ENCODE data around the gene RNF208. TPM values are rescaled to one million over a fixed set of nuclear protein-coding genes. Genes with fewer than 3 reads are reported as not detected.
"Not testable (repeated sequence)": the region's sequence is repeated elsewhere in the genome, so short reads cannot be mapped to it uniquely, and the experiment has no call there.

RNF208 gene
- total RNA-seq, 4 donors from 2014 or later, result 2.8 to 7.5 (median 5.2) TPM

DNA sequence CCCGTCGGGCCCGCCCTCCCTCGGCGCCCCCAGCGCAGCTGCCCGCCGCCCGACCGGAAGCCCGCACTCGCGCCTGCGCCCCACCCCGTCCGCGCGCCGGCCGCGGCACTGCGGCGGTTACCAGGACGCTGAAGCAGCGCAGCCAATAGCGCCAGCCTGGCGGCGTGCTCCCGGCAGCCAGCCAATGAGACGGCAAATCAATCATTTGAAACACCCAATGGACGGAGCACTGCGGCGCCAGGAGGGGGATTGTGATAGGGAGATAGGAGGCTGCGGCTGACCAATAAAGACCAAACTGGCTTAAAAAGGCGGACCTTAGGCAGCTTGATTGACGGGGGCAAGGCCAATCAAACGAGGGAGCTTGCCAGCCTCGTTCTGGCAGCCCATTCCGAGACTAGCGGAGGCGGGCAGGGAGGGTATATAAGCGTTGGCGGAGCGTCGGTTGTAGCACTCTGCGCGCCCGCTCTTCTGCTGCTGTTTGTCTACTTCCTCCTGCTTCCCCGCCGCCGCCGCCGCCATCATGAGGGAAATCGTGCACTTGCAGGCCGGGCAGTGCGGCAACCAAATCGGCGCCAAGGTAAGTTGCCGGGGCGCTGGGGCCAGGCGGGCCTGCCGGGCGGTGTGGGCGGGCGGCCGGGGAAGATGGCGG, 18.9 kb upstream of the RNF208 start, which contains the start of gene TUBB4B:
TSS of gene TUBB4B (plus strand) at position 447 of the 649 bp plus-strand sequence. CDS start at position 521, 74 bp downstream.
- H3K36me3 ChIP-seq, result peaks cover 15% of the 10 kb centered on the region
- TF ChIP-seq POLR2A (IDR thresholded peaks at IDR 0.05), result peak; percentile 100
- TF ChIP-seq EP300 (IDR thresholded peaks at IDR 0.05), result no peak
- TF ChIP-seq POLR2AphosphoS5 (IDR thresholded peaks at IDR 0.05), result peak; percentile 96 to 100 (median 100)
- TF ChIP-seq, protein P1, sequence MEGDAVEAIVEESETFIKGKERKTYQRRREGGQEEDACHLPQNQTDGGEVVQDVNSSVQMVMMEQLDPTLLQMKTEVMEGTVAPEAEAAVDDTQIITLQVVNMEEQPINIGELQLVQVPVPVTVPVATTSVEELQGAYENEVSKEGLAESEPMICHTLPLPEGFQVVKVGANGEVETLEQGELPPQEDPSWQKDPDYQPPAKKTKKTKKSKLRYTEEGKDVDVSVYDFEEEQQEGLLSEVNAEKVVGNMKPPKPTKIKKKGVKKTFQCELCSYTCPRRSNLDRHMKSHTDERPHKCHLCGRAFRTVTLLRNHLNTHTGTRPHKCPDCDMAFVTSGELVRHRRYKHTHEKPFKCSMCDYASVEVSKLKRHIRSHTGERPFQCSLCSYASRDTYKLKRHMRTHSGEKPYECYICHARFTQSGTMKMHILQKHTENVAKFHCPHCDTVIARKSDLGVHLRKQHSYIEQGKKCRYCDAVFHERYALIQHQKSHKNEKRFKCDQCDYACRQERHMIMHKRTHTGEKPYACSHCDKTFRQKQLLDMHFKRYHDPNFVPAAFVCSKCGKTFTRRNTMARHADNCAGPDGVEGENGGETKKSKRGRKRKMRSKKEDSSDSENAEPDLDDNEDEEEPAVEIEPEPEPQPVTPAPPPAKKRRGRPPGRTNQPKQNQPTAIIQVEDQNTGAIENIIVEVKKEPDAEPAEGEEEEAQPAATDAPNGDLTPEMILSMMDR (IDR thresholded peaks at IDR 0.05), result peak in 1 of 2 donors; percentile 4
- peak; percentile 99 to 100 for DNase-seq (ENCODE audit: low spot score in 2 of 2)
- H3K4me3 ChIP-seq, result peak within 1 kb of the TSS; percentile 88
- WGBS, result 0% methylated on average over 1 of the region's 67 CpGs
- H3K27ac ChIP-seq, result peak within 1 kb of the TSS; percentile 96
- H3K27me3 ChIP-seq, result peaks cover under 1% of the 10 kb centered on the region
- H3K4me1 ChIP-seq, result peaks cover 83% of the 10 kb centered on the region
- no peaks in the 10 kb centered on the region for H3K9me3 ChIP-seq

DNA sequence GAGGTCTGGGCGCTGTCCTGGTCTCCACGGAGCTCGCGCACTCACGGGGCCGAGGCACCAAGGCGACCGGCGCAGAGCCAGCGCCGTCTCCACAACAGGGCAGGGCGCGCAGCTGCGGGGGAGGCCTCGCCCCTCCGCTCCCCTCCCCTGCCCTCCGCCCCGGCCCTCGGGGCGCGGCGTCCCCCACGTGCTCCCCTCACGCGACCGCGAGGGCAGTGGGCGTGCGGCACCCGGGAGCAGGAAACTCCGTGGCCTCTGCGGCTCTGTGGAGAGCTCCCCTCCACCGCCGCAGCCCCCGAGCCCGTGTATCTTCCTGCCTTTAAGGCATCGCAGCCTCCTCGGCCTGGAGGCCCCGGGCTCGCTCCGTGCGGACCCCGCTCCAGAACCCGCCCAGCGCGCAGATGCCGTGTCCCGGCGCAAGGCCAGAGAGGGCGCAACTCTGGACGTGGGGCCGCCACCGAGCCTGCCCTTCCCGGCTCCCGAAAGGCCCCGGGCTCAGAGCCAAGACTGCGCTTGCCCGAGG, 18.3 kb upstream of the RNF208 start:
- Histone ChIP-seq H3K27me3 (peaks cover 7% of the 10 kb centered on the region), H3K27ac (peak overlapping the region; percentile 96), H3K4me3 (peak overlapping the region; percentile 88), H3K4me1 (peaks cover 80% of the 10 kb centered on the region), H3K36me3 (peaks cover 15% of the 10 kb centered on the region), H3K9me3 (no peaks in the 10 kb centered on the region)
- peak in 1 of 2 donors; percentile 28 for TF ChIP-seq POLR2A (IDR thresholded peaks at IDR 0.05)
- TF ChIP-seq, protein P1 (IDR thresholded peaks at IDR 0.05), result no peak
- peak; percentile 91 to 93 for DNase-seq (ENCODE audit: low spot score in 2 of 2)
- WGBS, result under 1% methylated on average over 31 of the region's 58 CpGs

DNA sequence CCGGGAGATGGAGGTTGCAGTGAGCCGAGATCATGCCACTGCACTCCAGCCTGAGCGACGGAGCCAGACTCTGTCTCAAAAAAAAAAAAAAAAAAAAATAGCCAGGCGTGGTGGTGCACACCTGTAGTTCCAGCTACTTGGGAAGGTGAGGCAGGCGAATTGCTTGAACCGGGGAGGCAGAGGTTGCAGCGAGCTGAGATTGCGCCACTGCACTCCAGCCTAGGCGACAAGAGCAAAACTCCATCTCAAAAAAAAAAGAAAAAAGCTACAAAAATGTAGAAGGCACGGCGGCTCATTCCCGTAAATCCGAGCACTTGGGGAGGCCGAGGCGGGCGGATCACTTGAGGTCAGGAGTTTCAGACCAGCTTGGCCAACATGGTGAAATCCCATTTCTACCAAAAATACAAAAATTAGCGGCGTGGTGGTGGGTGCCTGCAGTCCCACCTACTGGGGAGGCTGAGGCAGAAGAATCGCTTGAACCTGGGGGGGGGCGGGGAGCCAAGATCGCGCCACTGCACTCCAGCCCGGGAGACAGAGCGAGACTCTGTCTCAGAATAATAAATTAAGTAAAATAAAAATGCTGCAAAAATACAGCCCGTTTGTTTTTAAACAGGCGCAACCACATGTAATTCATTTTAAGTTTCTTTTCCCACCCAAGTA, 17.6 kb upstream of the RNF208 start:
- WGBS, result 50% methylated on average over 27 of the region's 27 CpGs
- DNase-seq (ENCODE audit: low spot score in 2 of 2); H3K9me3 ChIP-seq: not testable (repeated sequence)
- H3K36me3 ChIP-seq, result peaks cover 15% of the 10 kb centered on the region
- H3K4me1 ChIP-seq, result peaks cover 73% of the 10 kb centered on the region
- H3K4me3 ChIP-seq, result peak overlapping the region; percentile 88
- H3K27me3 ChIP-seq, result peaks cover 14% of the 10 kb centered on the region
- peak overlapping the region; percentile 96 for H3K27ac ChIP-seq

DNA sequence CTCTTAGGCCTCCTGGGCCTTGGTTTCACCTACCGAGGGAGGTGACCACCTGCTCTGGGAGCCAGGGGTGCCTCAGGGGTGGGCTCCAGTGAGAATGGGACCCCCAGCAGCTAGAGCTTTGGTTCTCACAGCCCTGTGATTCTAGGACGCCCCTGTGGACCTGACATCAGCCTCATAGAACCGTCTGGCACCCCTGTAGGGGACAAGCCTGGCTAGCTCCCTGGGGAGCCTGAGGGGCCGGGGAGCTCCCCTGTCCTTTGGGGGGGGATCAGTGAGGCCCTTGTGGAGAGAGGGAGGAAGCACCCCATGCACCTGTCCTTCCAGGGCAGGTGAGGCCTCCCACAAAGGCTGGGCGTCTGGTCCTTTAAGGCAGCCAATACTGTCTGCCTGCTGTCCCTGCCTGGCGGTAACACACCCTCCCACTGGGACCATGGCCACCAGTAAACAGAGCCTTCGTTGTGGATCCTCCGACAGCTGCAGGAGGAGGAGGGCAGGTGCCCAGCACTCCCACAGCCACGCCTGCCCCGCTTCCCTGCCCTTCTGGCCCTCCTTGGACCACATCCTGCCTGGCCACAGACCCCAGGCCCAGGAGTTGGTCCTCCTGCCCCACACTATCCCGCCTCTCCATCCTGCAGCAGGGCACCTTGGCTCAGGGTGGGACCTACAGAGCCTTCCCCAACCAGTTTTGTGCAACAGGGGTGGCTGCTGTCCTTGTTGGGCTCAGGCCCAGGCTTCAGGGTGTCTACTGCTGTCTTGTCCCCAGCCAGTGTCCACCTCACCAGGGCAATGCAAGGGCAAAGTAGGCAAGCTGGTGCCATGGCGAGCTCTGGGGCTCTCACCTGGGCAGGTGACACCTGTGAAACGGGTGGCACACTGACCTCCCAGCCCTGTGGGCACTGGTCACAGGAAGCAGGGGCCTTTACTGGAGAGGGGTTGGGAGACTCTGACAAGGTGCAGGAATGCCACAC, 16.0 kb upstream of the RNF208 start:
- Histone ChIP-seq H3K27me3 (peaks cover 30% of the 10 kb centered on the region), H3K9me3 (no peaks in the 10 kb centered on the region), H3K4me1 (peaks cover 58% of the 10 kb centered on the region), H3K27ac (peak overlapping the region; percentile 78), H3K36me3 (peaks cover 11% of the 10 kb centered on the region), H3K4me3 (no peak overlapping the region)
- DNase-seq (ENCODE audit: low spot score in 2 of 2), result no peak
- 87% methylated on average over 3 of the region's 13 CpGs for WGBS
- TF ChIP-seq EP300 (IDR thresholded peaks at IDR 0.05) (no peak), POLR2A (IDR thresholded peaks at IDR 0.05) (no peak), POLR2AphosphoS5 (IDR thresholded peaks at IDR 0.05) (no peak)
- TF ChIP-seq, protein P1 (IDR thresholded peaks at IDR 0.05), result no peak

DNA sequence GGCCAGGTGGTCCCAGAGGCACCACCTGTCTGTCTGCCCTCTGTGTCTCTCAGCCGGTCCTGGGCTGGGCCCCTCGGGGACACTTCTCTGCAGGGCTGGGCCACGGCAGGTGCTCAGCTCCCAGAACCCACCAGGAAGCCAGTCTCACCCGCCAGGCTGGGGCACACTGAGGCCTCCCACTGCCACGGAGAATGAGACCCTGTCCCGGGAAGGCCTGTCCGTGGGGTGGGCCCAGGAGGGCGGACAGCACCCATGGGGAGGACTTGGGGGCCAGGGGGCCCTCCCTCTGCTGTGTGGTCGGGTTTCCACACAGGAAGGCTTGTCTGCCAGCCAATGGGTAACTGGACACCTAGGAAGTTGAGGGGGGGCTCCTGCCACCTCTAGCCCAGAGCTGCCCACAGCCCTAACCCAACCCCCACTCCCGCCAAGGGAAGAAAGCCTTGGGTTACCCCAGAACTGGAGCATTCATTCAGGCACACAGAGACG, 14.9 kb upstream of the RNF208 start:
- Histone ChIP-seq H3K36me3 (peaks cover under 1% of the 10 kb centered on the region), H3K27me3 (peaks cover 41% of the 10 kb centered on the region), H3K4me3 (peak overlapping the region; percentile 24), H3K27ac (peak overlapping the region; percentile 78), H3K4me1 (peaks cover 48% of the 10 kb centered on the region), H3K9me3 (no peaks in the 10 kb centered on the region)
- no peak for DNase-seq (ENCODE audit: low spot score in 2 of 2)
- TF ChIP-seq EP300 (IDR thresholded peaks at IDR 0.05) (no peak), POLR2A (IDR thresholded peaks at IDR 0.05) (no peak), POLR2AphosphoS5 (IDR thresholded peaks at IDR 0.05) (no peak)
- WGBS, result 32% methylated on average over 9 of the region's 11 CpGs
